Liver (tissue), 3 donors: ENCODE results near the gene LRRC37A2.
"Not testable (repeated sequence)": the region's sequence is repeated elsewhere in the genome, so short reads cannot be mapped to it uniquely, and the experiment has no call there.

Source experiments
- EGR1 ChIP-seq, 2 donors: IDR thresholded peaks; 2 replicates each; pipeline ENCODE4 v1.6.1; 2016 to 2018; ENCODE audit warnings: antibody characterized with exemption in 2 of 2, low read depth in 2 of 2
- FOXA1 ChIP-seq: IDR thresholded peaks from 2 replicates; pipeline ENCODE4 v1.6.1; 2016; ENCODE audit warnings: antibody characterized with exemption
- HNF4A ChIP-seq, 2 donors: conservative IDR thresholded peaks; 2 replicates each; pipeline ENCODE4 v1.6.1; 2016; ENCODE audit warnings: antibody characterized with exemption in 2 of 2, mild to moderate bottlenecking in 2 of 2
- HNF4G ChIP-seq: IDR thresholded peaks from 2 replicates; pipeline ENCODE4 v1.6.1; 2016; ENCODE audit warnings: antibody characterized with exemption
- SP1 ChIP-seq: IDR thresholded peaks from 2 replicates; pipeline ENCODE4 v1.6.1; 2018; ENCODE audit warnings: antibody characterized with exemption, mild to moderate bottlenecking
- YY1 ChIP-seq: IDR thresholded peaks from 2 replicates; pipeline ENCODE4 v1.6.1; 2016; ENCODE audit warnings: antibody characterized with exemption, mild to moderate bottlenecking
- TF ChIP-seq, protein P1 (sequence below): IDR thresholded peaks from 2 replicates; pipeline ENCODE4 v1.6.1; 2016; ENCODE audit warnings: antibody characterized with exemption, mild to moderate bottlenecking
- TF ChIP-seq, protein P2 (sequence below): fragments of 150-350 bp; IDR thresholded peaks from 2 replicates; pipeline ENCODE4 v1.5.1; 2017; ENCODE audit warnings: improper control_type of control experiment, low read depth, low read length; ENCODE audit not compliant: missing input control
- TF ChIP-seq, protein P3 (sequence below): IDR thresholded peaks from 2 replicates; pipeline ENCODE4 v1.6.1; 2016; ENCODE audit warnings: antibody characterized with exemption
- donor health status: healthy.
- donor health status: healthy.

DNA sequence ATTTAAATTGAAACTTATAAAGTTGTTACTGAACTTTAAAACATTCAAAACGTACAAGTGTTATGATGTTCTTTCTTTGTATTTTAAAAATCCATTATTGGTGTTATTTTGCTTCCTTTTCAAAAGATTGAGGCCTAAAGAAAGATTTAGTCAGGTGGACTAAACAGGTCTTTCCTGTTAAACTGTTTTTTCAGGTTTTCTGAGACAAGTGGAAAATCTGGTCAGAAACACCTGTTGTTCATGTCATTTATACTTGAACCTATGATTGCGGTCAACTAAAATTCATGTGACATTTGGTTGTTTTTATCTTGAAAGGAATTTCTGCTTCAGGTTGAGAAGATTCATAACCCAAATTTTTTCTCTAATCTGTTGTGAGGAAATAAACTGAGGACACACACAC is 31.0 kb upstream of the LRRC37A2 start:
- TF ChIP-seq, protein P1, sequence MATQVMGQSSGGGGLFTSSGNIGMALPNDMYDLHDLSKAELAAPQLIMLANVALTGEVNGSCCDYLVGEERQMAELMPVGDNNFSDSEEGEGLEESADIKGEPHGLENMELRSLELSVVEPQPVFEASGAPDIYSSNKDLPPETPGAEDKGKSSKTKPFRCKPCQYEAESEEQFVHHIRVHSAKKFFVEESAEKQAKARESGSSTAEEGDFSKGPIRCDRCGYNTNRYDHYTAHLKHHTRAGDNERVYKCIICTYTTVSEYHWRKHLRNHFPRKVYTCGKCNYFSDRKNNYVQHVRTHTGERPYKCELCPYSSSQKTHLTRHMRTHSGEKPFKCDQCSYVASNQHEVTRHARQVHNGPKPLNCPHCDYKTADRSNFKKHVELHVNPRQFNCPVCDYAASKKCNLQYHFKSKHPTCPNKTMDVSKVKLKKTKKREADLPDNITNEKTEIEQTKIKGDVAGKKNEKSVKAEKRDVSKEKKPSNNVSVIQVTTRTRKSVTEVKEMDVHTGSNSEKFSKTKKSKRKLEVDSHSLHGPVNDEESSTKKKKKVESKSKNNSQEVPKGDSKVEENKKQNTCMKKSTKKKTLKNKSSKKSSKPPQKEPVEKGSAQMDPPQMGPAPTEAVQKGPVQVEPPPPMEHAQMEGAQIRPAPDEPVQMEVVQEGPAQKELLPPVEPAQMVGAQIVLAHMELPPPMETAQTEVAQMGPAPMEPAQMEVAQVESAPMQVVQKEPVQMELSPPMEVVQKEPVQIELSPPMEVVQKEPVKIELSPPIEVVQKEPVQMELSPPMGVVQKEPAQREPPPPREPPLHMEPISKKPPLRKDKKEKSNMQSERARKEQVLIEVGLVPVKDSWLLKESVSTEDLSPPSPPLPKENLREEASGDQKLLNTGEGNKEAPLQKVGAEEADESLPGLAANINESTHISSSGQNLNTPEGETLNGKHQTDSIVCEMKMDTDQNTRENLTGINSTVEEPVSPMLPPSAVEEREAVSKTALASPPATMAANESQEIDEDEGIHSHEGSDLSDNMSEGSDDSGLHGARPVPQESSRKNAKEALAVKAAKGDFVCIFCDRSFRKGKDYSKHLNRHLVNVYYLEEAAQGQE = not testable (repeated sequence)
- TF ChIP-seq, protein P2, sequence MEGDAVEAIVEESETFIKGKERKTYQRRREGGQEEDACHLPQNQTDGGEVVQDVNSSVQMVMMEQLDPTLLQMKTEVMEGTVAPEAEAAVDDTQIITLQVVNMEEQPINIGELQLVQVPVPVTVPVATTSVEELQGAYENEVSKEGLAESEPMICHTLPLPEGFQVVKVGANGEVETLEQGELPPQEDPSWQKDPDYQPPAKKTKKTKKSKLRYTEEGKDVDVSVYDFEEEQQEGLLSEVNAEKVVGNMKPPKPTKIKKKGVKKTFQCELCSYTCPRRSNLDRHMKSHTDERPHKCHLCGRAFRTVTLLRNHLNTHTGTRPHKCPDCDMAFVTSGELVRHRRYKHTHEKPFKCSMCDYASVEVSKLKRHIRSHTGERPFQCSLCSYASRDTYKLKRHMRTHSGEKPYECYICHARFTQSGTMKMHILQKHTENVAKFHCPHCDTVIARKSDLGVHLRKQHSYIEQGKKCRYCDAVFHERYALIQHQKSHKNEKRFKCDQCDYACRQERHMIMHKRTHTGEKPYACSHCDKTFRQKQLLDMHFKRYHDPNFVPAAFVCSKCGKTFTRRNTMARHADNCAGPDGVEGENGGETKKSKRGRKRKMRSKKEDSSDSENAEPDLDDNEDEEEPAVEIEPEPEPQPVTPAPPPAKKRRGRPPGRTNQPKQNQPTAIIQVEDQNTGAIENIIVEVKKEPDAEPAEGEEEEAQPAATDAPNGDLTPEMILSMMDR = not testable (repeated sequence)
- TF ChIP-seq EGR1 (IDR thresholded peaks at IDR 0.05; ENCODE audit: low read depth in 2 of 2); HNF4G; YY1; SP1; FOXA1; HNF4A (conservative IDR thresholded peaks at IDR 0.05): not testable (repeated sequence)
- TF ChIP-seq, protein P3, sequence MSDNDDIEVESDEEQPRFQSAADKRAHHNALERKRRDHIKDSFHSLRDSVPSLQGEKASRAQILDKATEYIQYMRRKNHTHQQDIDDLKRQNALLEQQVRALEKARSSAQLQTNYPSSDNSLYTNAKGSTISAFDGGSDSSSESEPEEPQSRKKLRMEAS = not testable (repeated sequence)
